HG02571 (cell line): Measurements from ENCODE around the gene TTC33.
"Not testable (repeated sequence)": the region's sequence is repeated elsewhere in the genome, so short reads cannot be mapped to it uniquely, and the experiment has no call there.

Experiments
- ATAC-seq: cut with Tn5 transposase; IDR thresholded peaks from one replicate; pipeline ENCODE4 v1.9.1; 2021; ENCODE audit warnings: mild to moderate bottlenecking, moderate library complexity; ENCODE audit not compliant: unreplicated experiment

Gene TTC33

DNA sequence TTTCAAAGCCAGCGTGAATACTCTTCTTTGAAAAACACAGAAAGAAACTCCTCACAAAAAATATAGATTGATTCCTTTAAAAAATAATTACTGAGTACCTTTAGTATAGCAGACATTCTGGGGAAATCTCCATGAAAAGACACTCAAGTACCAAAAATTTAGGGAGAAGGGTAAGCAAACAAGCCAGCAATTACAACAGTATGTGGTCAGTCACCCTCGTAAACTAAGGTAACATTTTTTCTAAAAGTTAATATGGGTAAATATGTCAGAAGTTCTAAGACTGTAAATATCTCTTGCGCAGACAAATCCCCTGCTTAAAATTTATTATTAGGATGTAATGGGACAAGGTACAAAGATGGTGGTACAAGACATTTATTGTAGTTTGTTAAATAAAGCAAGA is 178.0 kb downstream of the TTC33 start:
- ATAC-seq = no peak

DNA sequence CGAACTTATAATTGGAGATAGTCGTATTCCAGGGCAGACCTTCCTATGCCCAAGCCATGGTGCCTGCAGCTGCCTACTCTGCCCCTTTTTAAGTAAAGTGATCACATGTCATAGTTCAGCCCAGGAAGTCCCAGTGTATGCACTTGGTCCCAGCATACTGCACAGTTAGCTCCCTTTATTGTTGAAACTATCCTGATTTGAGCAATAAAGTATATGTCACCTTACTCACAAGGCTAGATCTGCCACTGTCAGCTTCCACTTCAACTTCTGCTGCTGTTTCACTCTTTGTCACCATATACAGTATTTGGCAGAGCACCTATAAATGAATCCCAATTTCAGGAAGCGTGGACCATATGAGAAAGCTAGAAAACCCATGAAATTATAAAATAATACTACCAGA is 179.8 kb downstream of the TTC33 start:
- ATAC-seq = no peak

DNA sequence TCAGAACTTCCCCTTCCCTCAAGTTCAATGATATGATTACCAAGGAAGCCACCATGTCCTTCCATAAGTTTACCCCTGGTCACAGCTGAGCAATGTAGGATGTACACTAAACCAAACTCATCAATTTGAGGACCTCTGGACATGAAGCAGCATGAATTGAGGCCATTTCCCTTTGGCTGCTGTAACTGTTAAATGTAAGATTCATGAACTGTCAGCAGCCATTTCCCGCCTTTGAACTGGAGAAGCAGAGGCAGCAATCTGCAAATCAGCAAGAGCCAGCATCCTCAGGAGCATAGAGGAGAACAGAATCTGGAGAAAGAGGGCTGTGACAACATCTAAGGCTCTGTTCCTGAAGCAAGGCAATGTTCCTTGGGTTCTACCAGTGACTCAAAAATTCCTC is 180.3 kb downstream of the TTC33 start:
- no peak for ATAC-seq

DNA sequence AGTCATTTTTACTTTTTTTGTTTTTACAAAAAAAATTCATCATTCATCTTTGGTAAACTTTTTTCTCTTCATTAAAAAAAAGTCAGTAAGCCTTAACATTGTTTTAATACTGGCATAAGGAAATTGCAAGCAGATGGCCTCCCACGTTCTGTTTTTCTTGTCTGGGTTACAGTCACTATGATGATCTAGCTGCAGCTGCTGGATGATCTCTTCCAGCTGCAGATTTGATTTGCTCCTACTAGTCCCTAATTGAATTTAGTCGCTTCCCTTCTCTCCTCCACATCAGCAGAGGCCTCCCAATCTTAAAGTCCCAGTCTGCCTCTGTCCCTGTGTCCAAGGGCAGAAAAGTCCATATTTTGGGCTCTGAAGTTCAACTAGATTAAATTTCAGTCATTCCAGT is 182.8 kb downstream of the TTC33 start:
- no peak for ATAC-seq

DNA sequence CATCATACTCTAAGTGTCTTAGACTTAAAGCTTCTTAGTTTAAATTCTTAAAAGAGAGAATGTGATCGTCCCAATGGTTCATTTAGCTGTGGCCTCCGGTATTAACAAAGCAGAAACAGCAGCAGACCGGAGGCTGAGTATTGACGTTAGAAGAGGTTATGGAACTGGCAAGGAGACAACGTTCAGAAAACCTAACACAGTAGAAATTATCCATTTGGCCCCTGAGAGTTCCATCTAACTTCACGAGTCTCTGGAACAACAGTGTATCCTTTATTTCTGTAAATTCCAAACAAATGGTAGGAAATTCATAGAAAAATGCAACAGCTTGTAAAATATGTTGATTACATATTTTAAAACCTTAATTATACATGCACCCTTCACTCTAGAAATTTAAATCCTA is 183.4 kb downstream of the TTC33 start:
- no peak for ATAC-seq

DNA sequence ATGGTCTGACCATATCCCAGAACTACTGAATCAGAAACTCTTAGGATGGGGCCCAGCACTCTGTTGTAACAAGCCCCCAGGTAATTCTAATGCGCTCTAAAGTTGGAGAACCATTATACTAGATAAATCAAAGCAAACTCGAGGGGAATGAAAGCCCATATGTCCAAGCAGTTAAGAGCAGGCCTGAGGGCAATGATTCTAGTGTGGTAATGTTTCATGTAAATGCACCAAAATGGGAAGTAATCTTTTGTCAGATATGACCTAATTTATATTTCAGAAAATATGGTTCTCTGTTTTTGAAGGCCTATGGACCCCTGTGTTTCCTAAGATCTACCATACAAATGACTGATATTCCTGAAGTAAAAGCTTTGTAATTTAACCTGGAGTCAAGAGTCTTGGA is 184.0 kb downstream of the TTC33 start:
- ATAC-seq = no peak

DNA sequence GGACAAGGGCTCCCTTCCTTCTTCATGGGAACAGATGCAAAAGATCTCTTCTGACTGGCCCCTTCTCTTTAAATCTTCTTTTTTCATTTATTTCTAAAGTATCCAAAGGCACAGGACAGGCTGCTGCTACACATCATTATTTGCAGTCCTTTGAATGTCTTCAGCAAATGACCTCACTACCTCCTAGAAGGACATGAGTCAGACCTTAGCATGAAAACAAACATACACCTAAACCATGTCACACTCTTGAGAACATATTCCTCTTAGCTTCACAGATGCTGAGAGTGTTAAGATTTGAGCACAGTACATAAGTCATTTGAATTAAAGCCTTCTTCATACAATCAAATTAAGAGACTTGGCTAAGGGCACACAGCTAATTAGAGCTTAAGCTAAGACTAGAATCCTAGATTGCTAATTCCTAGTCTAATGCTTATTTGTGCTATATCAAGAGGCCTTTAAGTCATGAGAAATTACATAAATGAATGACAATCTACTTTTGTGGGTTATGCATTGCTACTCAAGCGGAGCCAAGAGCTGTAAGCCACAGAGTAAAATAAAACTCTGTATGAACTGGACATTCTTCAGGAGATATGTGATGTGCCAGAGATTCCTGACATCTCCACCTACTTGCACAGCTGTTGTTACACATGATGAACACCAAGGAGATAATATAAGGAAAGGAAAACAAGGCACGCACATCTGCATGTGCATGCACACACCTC is 185.2 kb downstream of the TTC33 start:
- peak; percentile 55 for ATAC-seq

DNA sequence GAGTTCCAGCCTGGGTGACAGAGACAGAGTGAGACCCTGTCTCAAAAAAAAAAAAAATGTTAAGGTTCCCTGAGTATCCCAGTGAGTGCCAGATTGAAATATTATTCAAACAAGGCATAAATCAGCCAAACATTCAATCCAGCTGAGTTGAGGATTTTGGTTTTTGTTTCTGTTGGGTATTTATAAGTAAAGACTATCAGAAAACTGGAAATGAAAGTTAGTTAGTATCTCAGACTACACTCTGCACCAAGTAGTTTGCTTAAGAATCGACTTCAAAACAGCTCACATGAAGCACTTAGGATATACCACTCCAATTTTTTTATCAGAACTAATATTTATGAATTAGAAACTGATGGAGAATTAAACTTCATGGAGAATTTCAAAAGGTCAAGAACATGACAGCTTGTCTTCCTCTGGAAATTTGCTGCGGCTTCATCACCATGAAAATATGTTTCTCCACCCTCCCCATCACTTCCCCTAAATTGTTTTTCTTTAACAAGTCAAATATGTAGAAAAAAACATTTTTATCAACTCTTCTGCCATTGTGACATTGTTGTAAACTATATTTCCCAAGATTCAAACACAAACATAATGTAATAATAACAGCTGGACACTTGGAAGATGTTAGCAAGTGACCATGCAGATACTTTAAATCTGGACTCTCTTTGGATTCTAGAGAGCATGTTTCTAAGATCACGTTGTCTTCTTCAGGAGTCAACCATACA is 186.1 kb downstream of the TTC33 start:
- ATAC-seq = peak; percentile 54

DNA sequence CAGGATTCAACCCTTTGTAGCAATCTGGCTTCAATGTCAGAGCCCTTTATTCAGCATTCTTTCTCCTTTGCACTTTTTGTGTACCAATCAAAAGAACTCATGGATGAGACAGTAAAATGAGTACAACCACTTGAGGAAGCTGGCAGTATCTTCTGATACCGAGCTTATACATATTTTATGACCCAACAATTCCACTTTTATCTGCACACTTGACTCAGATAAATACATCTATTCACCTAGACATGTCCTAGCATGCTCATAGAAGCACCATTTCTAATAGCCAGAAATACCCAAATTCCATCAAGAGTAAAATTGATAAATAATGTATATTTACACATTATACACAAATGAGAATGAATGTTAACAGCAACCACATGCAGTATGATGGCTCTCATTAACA is 187.2 kb downstream of the TTC33 start:
- ATAC-seq = no peak

DNA sequence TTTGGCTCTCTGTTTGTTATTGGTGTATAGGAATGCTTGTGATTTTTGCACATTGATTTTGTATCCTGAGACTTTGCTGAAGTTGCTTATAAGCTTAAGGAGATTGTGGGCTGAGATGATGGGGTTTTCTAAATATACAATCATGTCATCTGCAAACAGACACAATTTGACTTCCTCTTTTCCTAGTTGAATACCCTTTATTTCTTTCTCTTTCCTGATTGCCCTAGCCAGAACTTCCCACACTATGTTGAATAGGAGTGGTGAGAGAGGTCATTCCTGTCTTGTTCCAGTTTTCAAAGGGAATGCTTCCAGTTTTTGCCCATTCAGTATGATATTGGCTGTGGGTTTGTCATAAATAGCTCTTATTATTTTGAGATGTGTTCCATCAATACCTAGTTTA is 192.6 kb downstream of the TTC33 start:
- not testable (repeated sequence) for ATAC-seq

DNA sequence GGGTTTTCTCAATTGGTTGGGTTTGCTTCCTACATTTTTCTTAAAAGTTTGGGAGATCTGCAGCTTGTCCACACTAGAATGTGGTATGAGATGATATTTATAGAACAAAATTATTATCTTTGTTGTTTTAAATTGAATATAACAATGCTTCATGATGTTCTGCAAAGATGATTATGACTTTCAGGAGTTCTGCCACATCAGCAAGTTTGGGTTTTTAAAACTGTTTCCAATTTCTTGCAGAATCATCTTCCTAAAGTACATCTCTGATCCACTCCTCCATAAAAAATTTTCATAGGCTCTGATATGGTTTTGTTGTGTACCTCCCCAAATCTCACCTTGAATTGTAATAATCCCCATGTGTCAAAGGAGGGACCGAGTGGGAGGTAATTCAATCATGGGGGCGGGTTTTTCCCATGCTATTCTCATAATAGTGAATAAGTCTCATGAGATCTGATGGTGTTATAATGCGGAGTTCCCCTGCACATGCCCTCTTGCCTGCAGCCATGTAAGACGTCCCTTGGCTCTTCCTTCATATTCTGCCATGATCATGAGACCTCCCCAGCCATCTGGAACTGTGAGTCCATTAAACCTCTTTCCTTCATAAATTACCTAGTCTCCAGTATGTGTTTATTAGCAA is 195.2 kb downstream of the TTC33 start:
- ATAC-seq = no peak

DNA sequence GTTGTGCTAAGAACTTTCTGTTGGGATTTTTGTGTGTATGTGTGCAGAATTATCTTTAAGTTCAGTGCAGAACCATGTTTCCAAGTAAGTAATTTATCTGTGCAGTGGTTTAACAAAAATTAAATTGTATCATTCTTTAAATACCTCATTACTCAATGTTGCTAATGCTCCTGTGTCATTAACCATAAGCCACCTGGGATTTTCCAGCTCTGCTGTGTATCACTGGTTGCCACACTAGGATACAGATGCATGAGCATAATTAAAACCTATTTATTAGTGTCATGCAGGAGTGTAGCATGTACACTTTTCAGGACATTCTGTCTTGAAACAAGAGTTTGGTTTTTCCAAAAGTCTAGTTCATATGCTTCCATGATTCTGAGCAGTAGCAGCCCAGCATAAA is 196.5 kb downstream of the TTC33 start:
- no peak for ATAC-seq

DNA sequence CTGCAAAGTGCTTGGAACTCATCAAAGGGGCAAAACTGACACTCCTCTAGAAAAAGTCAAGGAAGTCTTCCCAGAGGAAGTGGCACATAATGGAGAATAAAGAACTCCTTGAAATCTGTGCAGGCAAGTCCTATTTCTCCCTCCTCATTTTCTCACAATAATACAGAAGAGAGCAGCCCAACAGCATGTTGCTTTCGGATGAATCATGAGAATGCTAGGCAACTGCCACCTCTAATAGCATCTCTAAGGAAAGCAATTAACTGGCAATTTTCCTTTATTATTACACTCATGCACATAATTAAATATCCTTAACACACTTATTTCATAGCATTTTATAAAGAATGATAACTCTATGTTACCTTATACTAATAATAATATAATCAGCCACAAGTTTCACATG is 198.3 kb downstream of the TTC33 start:
- ATAC-seq = no peak

DNA sequence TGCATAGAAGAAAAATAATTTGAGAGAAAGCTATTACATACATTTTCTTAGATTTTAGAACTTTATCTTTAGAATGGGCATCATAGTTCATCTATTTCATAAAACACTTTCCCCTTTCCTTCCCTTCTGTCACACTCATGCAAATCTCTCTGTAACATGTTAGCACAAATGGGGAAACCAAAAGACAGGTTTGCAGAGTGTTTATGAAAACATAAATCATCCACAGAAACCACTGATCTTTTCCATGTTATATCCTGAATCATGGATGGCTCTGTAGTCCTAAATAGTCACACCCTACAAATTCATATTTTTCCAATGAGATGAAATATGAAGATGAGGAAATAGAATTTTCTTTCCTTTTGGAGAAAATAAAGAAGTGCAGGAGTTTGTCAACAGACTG is 198.9 kb downstream of the TTC33 start:
- ATAC-seq = no peak

DNA sequence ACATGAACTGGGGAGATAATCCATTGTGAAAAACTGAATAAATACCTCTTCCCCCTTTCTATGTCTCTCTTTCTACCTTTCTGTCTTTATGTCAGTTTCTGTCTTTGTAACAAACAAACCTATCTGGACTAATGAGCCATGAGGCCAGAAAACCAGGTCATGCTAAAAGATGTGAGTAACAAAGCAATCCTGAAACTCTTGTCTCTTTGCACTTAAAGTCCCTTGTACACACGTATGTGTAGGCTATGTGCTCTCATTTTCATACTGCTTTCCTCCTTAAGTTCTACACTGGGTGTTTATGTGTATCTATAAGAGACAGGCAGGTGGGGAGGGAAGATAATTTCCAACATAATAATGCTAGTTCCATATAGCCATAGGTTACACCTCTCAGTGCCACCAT is 199.9 kb downstream of the TTC33 start:
- no peak for ATAC-seq

DNA sequence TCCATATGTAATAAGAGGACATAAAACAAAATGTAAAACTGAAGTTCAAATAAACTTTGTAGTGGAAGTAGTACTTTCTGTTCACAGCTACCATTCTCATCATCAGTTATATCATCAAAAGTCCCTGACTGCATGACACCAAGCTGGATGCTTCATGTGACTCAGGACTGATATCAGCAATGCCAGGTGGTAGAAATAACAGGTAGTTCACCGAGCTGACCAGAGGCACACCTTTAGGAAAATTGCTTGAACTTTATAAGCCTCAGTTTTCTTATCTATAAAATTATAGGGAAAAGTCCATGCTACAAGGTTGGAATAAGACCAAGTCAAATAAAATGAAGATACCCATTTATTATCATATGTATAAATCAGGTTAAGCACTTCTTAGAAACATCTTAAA is 200.9 kb downstream of the TTC33 start:
- no peak for ATAC-seq

DNA sequence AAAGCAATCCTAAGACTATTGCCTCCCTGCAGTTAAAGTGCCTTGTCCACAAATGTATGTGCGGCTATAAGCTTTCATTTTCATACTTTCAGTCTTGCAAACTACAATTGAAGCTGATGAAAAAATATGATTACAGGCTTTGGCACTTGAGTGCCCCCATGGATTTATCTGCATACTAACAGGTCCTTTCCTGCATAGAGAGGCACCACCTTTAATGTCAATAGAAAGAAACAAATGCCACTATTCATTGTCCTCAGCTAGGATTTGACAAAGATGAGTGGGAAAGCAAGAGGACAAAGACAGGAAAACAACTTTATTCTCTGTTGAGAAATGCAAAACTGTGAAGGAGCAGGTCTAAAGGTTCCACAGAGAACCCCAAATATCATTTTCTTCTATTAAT is 201.7 kb downstream of the TTC33 start:
- ATAC-seq = no peak

DNA sequence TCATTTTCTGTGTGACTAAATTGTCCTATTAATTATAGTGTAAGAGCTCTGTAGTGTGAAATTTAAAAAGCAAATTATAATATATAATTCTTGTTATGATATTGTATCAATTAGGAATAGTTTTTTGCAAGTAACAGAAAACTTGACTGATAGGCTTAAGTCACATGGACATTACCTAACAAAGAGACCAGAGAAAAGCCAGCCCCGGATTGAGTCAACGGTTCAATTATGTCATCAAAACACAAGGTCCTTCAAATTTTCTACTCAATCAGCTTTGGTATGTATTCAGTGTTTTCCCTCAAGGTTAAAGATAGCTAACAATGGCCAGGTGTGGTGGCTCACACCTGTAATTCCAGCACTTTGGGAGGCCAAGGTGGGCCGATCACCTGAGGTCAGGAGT is 202.8 kb downstream of the TTC33 start:
- no peak for ATAC-seq

DNA sequence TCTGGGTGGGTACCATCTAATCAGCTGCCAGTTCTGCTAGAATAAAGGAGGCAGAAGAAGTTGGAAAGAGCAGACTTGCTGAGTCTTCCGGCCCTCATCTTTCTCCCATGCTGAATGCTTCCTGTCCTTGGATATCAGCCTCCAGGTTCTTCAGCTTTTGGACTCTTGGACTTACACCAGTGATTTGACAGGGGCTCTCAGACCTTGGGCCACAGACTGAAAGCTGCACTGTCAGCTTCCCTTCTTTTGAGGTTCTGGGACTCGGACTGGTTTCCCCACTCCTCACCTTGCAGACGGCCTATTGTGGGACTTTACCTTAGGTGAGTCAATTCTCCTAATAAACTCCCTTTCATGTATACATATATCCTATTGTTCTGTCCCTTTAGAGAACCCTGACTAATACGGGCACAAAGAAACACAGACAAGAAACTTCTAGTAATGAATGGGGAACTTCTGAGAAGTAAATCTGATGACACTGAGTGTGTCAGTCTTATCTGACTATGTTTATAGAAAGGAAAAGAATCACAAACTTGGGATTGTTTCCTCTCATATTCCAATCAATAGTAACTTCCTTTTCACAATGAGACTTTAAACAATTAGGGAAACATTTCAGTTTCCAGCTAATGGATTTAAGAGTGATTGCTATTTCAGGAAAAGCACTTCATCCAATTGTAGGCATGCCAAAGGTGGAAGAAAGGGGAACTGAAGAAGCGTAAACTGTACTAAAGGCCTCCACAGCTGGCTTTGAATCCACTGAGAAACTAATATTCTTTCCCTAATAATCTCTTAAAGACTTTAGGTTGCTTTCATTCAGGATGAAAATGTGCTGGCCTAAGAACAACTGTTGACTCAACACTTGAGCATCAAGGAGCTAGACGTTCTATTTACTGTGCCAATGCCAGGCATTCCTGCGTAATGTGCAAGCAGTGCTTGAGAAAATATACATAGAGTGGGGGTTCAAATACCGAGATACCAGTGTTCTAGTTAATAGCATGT is 204.0 kb downstream of the TTC33 start:
- ATAC-seq = no peak

DNA sequence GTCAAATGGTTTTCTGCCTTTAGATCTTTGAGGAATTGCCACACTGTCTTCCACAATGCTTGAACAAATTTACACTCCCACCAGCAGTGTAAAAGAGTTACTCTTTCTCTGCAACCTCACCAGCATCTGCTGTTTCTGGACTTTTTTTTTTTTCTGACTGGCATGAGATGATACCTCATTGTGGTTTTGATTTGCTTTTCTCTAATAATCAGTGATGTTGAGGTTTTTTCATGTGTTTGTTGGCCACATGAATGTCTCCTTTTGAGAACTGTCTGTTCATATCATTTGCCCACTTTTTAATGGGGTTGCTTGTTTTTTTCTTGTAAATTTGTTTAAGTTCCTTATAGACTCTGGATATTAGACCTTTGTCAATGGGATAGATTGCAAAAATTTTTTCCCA is 205.3 kb downstream of the TTC33 start:
- no peak for ATAC-seq

DNA sequence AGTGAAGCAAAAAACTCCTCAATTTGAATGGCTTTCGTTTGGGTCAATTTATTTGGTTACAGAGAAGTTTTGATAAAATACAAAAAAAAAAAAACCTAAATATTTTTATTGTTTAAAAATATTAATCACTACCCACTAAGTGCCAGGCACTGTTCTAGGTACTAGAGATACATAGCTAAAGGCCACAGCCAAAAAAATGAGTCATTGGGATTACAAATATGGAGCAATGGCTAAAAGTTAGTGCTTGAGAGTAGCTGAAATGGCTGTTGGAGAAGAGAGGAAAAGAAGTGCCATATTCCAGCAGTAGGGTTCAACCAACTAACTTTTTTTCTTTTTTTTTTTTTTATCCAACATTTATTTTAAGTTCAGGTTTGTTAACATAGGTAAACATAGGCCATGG is 206.1 kb downstream of the TTC33 start:
- ATAC-seq = no peak
